GM21515 (cell line): ENCODE measurements around the gene AP2A1.
"Not testable (repeated sequence)": the region's sequence is repeated elsewhere in the genome, so short reads cannot be mapped to it uniquely, and the experiment has no call there.

Experiments
- ATAC-seq: cut with Tn5 transposase; IDR thresholded peaks from one replicate; pipeline ENCODE4 v1.9.1; 2021; ENCODE audit not compliant: unreplicated experiment

AP2A1 gene

DNA sequence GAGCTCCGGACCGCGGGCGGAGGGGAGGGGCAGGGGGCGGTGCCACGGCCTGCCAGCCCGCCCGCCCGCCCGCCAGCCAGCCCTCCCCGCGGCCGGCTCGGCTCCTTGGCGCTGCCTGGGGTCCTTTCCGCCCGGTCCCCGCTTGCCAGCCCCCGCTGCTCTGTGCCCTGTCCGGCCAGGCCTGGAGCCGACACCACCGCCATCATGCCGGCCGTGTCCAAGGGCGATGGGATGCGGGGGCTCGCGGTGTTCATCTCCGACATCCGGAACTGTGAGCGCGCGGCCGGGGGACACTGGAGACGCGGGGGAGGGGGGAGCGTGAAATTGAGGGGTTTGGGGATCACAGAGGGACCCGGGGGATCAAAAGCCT lies at the start of gene AP2A1:
Gene AP2A1 (plus strand): TSS at position 72 of the 370 bp plus-strand sequence. CDS start 133 bp downstream, at position 205.
- ATAC-seq = no peak

DNA sequence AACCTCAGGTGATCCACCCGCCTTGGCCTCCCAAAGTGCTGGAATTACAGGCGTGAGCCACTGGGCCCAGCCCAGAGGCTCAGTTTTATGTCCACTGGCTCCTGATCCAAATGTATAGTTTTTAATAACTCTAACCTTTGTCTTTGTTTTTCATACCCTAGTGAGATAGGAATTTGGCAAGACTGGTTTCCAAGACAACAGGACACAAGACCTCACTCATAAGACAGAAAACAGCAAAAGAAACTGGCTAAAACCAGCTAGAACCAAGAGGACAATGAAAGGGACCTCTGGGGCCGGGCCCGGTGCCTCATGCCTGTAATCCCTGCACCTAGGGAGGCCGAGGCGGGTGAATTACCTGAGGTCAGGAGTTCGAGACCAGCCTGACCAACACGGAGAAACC lies 48.3 kb upstream of the AP2A1 start:
- no peak for ATAC-seq

DNA sequence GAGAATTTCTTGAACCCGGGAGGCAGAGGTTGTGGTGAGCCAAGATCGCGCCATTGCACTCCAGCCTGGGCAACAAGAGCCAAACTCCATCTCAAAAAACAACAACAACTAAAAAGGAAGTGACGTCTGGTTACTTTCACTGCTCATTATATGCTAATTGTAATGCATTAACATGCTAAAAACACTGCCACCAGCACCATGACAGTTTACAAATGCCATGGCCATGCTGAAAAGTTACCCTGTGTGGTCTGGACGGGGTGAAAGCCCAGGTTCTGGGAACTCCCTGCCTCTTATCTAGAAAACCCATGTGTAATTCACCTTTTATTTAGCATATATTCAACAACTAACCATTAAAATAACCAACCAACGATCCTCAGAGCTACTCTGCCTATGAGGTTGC lies 47.8 kb upstream of the AP2A1 start:
- ATAC-seq = no peak

DNA sequence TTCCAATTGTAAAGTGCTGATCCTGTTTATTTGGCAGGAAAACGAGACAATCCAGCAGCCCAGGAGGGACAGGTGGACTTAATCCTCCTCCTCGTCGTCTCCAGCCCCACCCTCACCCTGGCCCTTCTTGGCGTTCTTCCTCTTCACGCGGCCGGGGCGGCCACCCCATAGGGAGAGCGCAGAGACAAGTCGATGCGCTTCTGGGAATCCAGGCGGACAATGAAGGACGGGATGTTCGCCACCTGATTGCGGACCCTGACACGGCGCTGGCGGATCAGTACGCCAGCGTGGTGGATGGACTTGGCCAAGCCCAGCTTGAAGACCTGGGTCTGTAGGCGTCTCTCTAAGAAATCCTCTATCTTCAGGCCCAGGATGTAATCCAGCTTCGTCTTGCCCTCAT lies 47.4 kb upstream of the AP2A1 start:
- ATAC-seq = not testable (repeated sequence)

DNA sequence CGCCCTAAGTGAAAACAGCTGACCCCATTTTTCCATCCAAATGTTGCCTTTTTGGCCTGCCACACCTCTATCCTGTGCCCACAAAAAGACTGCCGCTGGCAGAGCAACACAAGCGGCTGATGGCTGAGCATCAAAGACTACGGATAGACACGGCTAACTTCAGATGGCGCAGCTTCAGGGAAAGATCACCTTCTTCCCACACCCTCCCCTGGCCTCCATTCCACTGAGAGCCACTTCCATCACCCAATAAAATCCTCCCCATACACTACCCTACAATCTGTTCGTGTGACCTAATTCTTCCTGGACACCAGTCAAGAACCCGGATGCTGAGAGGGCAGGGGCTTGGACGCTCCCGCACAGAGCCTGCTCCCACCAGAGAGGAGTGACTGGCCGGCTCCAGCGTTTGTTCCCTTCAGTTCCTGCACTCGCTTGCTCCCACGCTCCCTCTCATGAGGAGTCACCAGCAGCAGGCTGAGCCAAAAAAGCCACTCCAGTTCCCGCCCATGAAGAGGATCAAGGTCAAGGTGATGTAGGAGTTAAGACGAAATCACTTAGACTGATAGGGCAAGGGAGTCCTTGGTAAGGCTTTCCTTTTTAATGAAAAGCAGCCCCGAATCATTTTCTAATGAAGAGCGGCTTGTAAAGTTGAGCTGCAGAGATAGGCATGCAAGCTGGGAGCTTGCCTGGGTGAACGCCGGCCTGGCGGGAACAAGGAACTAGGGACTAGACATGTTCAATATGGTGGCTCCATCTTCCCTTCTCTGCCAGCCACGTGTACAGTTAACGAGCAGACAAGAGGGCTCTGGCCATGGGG lies 39.4 kb upstream of the AP2A1 start:
- no peak for ATAC-seq

DNA sequence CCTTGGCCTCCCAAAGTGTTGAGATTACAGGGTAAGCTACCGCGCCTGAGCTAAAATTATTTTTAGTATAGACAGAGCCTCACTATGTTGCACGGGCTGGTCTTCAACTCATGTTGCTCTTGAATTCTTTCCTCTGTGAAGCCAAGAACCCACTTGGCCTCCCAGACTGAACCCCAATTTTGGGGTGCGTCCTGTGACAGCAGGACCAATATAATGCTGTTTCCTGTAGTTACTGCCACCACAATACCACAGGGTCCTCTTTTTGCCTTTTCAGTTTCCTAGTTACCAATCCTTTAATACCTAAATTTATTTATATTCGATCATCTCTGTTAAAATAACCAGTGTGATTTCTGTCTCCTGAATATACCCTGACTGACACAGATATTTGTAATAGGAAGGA lies 36.6 kb upstream of the AP2A1 start:
- ATAC-seq = no peak

DNA sequence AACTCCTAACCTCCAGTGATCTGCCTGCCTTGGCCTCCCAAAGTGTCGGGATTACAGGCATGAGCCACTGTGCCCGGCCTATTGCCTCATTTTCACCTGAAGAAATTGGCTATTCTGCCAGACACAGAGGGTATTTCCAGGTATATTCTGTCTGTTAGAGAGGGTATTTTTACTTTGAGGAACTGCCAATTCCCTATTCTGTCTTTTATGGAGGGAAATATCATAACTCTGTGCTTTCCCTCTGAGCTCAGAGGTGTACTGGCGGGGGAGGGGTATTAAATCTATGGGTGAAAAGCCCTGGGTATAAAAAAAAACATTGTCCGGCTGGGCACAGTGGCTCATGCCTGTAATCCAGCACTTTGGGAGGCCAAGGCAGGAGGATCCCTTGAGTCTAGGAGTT lies 28.5 kb upstream of the AP2A1 start:
- no peak for ATAC-seq

DNA sequence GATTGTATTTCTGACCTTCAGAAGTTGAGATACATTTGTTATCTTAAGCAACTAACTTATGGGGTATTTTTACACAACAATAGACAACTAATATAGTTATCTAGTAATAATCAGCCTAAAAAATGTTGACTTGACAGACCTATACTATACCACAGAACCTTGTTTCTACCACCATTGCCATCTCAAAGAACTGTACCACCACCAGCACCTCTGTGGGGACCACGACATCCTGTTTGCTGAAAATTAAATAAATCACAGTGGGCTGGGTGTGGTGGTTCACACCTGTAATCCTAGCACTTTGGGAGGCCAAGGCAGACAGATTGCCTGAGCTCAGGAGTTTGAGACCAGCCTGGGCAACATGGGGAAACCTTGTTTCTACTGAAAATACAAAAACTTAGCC lies 27.7 kb upstream of the AP2A1 start:
- no peak for ATAC-seq

DNA sequence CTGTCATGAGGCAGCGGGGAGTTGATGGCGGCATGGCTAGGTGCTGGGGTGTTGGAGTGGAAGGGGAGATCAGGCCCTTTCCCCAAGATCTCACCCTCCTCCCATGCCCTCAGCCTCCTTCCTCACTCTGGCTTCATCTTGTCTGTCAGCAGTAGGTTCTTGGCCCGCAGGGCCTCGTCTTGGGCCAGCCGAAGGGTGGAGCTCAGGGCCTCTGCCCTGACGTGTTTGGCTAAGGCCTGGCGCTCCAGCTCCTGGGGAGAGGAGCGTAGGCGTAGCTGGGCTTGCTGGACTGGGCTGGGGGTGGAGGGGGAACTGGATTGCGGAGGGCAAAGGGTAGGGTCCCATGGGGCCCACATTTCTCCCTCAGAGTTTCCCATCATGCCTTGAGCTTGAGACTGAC lies 26.9 kb upstream of the AP2A1 start:
- ATAC-seq = no peak

DNA sequence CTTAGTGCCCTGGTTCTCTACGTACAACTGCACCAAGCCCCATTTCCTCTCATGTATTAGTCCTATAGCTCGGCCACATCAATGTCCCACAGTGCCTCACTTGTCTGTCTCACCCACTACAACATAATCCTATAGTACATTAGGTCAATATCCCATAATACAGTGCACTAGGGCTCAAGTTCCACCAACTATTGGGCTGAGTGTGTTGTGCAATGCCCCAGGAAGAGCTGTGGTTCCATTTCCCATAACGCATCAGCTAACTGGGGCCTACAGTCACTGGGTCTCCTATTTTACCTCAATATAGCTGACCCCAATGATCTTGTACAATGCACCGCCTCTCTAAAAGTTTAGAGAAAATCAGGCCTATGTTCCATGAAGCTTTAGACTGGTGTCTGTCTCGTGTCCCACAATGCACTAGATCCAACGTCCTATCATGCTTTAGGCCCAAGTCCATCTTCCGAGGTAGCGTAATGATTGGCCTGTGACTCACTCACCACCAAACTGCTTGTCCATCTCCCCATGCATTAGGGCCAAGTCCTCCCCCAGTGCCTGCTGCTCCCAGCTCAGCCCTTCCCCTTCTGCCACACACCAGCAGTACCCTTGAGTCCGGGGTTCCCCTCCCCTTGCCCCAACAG lies 25.5 kb upstream of the AP2A1 start:
- no peak for ATAC-seq

DNA sequence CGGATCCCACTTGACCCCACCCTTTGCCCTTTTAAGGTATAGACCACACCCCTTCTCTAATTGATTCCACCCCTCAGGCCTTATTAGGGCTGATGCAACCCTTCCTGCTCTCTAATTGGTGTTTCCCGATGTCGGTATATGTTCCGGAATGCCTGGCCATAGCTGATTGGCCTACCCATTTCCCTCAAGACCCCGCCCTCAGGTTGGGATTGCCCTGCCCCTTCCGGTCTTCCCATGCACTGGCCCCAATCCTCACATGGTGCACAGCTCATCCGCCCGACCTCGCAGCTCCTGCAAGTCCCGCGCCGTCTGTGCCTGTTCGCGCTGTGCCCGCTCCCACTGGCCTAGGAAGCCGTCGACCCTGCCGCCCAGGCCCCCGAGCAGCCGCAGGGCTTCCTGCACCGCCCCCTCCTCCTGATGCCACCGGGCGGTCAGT lies 21.8 kb upstream of the AP2A1 start:
- ATAC-seq = no peak

DNA sequence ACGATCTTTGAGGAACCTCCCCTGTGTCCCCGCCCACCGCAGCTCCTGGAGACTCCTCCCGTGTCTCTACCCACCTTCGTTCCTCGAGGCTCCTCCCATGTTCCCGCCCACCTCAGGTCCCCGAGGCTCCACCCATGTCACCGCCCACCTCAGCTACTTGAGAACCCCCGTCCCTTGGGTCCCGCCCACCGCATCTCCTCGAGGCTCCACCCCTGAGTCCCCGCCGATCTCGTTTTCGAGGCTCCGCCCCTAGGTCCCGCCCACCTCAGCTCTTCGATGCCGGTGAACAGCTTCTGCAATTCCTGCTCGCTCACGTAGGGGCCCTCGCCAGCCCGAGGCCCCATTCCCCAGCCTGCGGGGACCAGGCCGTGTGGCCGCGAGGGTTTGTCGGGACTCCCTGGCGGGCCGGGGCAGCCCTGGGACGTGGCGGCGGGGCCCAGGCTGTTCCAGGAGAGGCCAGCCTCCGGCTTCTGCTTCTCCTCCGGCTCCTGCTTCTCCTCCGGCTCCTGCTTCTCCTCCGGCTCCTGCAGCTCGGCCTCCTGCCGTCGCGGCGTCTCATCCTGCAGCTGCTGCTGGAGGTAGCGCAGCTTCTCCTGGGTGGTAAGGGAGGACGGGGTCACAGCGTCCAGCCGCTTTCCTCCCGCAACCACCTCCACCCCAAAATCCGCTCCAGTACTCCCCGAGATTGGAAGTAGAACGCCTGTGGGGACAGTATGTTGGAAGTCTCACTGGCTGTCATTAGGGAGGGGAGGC lies 20.4 kb upstream of the AP2A1 start:
- ATAC-seq = no peak

DNA sequence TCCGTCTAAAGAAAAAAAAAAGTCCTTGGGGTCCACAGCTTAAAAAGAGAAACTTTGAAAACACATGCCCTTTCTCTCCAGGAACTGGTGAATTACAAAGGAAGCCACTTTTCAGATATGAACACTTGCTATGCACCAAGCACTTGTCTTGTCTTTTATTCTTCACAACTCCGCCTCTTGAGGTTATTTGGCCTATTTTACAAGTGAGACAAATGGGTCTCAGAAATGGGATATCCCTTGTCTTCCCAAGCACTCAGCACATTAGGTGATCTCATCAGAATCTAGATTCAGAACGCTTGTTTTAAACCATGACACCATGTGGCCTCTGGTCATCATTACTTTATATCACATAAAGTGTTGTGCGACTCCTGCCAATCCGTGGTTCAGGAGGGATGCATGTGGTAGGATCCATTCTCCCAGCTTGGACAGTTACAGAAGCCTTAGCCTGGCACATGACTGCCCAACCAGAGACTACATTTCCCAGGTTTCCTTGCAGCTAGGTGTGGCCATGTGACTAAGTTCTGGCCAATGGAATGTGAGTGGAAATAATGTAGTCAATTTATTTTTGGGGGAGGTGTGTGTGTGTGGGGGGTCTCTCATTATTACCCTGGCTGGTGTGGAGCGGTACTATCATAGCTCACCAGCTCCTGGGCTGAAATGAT lies 17.6 kb upstream of the AP2A1 start:
- no peak for ATAC-seq

DNA sequence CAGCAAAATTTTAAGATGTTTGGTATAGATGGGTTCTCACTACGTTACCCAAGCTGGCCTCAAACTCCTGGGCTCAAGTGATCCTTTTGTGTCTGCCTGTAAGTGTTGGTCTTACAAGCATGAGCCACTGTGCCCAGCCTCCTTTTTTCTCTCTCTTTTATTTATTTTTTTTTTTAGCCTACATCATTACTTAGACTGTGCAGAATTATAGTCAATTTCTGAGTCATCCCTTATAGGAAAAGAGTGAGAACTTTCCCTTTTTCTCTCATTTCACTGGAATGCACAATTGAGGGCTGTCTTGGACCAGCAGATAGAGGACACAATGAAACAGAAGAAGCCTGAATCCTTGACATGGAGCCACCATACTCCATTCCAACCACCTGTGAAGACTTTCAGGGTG lies 17.0 kb upstream of the AP2A1 start:
- no peak for ATAC-seq

DNA sequence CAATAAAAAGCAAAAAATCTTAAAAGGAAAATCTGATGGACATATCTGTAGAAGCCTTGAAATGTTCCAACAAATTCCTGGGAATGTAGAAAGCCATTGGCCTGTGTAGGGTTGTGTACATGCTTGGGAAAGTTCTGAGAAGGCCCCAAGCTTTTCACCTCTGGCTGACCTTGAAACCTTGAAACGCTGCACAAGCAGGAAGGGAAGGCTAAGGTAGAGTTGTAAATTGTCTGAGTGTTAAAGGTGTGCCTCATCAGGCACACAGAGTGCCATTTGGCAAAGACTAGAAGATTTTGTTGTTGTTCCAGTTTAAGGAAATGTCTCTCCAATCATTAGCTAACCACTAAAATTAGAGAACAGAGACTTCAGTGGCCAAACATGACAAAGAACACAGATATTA lies 14.1 kb upstream of the AP2A1 start:
- ATAC-seq = no peak

DNA sequence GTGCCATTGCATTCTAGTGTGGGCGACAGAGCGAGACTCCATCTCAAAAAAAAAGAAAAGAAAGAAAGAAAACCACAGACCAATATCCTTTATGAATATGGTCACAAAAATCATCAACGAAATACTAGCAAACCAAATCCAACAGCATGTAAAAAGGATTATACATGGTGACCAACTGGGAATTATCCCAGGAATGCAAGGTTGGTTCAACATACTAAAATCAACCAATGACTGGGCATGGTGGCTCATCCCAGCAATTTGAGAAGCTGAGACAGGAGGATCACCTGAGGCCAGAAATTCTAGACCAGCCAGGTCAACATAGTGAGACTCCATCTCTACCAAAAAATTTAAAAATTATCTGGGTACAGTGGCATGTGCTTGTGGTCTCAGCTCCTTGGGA lies 10.8 kb upstream of the AP2A1 start:
- no peak for ATAC-seq

DNA sequence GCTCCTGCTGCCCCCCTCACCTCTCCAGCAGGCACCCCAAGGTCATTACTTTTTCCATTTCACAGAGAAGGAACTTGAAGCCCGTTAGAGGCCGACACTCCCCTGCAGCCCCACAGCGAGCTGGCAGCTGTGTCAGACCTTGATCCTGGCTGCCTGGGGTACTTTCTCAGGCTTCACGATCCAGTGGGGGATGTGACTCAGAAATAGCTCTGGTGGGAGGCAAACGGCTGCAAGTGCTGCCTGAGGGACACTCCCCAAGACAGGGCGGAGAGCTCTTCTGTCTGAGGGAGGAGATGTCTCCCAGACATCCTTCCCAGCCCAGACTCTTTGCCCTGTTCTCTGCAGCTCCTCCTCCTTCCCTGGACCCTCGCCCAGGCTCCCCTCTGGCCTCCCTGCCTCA lies 8.5 kb upstream of the AP2A1 start:
- no peak for ATAC-seq

DNA sequence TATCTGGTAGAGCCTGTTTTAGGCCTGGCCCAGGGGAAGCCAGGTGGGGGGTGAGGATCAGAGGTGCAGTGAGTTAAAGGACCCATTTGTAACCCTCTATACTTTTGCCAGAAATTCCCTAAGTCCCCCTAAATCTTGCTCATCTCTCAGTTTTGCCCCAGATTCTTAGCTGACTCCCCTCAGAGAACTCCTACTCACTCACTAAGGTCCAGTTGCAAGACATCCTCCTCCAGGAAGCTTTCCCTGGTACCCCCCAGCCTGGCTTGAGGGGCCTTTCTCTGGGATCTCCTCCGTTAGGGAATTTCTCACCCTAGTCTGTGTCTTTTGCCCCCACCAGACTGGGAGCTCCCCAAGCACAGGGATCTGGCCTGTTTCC lies 5.6 kb upstream of the AP2A1 start:
- ATAC-seq = no peak

DNA sequence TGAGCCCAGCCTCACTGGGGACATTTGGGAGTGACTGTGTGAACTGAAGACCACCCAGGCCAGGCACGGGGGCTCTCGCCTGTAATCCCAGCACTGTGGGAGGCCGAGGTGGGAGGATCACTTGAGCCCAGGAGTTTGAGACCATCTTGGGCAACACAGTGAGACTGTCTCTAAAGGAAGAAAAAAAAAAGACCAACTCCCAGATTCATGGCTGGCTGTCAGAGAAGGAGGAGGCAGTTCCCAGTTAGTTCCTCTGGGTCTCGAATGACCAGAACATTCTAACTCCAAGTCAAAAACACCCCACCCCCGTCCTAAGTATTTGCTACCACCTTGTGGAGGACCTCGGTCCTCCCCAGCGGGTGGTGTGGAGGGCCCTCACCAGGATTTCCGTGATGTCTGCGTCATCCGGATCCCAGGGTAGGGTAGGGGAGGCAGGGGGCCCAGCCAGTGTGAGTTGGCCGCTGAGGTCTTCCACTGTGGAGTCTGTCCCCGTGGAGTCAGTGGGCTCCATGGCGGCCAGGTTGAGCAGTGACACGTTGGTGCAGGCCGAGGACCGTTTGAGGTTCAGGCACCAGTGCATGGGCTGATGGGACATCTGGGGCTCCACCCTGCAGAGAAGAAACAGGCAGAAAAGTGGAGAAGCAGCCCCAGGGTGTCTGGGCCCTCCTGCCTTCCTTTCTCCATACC lies 5.0 kb upstream of the AP2A1 start:
- no peak for ATAC-seq

DNA sequence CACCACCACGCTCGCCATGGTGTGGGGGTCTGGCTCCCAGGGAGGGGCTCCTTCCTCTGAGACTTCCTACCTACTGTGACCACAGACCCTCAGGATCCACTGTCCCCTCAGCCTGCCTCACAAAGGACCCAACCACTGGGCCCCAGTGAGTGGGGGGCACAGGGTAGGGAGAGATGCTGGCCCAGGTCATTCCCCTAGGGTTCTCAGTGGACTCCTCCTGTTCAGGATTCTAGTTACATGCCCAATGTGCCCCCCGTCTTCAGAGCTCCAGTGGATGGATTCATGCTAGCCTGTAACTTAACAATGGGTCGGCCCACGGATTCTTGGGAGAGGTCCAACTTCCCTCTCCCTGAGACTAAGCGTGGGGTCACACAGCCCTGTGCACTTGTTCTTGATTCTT lies 3.6 kb upstream of the AP2A1 start, which contains the start of gene TSKS:
Gene TSKS (minus strand): TSS at position 77 of the 400 bp plus-strand sequence. CDS start 59 bp downstream, at position 18.
- ATAC-seq = no peak

DNA sequence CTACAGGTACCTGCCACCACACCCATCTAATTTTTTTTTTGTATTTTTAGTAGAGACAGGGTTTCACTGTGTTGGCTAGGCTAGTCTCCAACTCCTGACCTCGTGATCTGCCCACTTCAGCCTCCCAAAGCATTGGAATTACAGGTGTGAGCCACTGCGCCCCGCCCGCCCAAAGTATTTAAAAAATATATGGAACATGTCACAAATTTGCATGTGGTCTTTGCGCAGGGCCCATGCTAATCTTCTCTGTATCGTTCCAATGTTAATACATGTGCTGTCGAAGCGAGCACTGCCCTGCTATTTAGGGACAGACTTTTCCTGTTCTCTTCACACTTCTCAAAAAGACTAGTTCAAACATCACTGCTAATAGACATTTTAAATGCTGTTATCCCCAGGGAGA lies 2.5 kb upstream of the AP2A1 start:
- no peak for ATAC-seq
